ENCODE results near the gene AKAP6. TPM values are rescaled to one million over a fixed set of nuclear protein-coding genes. Genes with fewer than 3 reads are reported as not detected.
A peak's percentile ranks its signal among the peaks of the same experiment; 100 is the strongest.

AKAP6 gene
- total RNA-seq, 1 experiment from 2014 or later: 2.3 TPM

GRCh38 chr14:32587461-32587860, 258.4 kb downstream of the AKAP6 start:
- DNase-seq (ENCODE audit: unreplicated experiment): no peak
- H3K36me3 Mint-ChIP-seq (ENCODE audit: insufficient read depth, unreplicated experiment): no peaks in the 10 kb centered on the region
- no peaks in the 10 kb centered on the region for H3K9me3 Mint-ChIP-seq (ENCODE audit: unreplicated experiment)
- ChIA-PET POLR2A (interaction anchor here (0.6 kb wide), 1 partner anchor 1623 kb away, joined by 3 read pairs; no protein-coding TSS in a partner anchor), CTCF (interaction anchor here (0.5 to 4.7 kb wide), 22 partner anchors 8 to 1742 kb away, joined by 3 to 28 read pairs (median 4); no protein-coding TSS in a partner anchor)
- no peak for TF ChIP-seq CTCF (IDR thresholded peaks at IDR 0.05; ENCODE audit: unreplicated experiment)
- no TSS peak for BruUV-seq (replicated peaks)
- no peak overlapping the region for H3K27ac Mint-ChIP-seq (ENCODE audit: low read depth, unreplicated experiment)
- H3K4me3 Mint-ChIP-seq (ENCODE audit: unreplicated experiment): no peak overlapping the region
- intact Hi-C loops (cut with micrococcal nuclease): no loop called here
- no peaks in the 10 kb centered on the region for H3K4me1 Mint-ChIP-seq (ENCODE audit: insufficient read depth, unreplicated experiment)
- no peaks in the 10 kb centered on the region for H3K27me3 Mint-ChIP-seq (ENCODE audit: insufficient read depth, unreplicated experiment)

- Mint-ChIP-seq H3K27me3 (ENCODE audit: insufficient read depth, unreplicated experiment) (no peaks in the 10 kb centered on the region), H3K9me3 (ENCODE audit: unreplicated experiment) (no peaks in the 10 kb centered on the region), H3K27ac (ENCODE audit: low read depth, unreplicated experiment) (no peak overlapping the region), H3K4me1 (ENCODE audit: insufficient read depth, unreplicated experiment) (peaks cover 9% of the 10 kb centered on the region), H3K4me3 (ENCODE audit: unreplicated experiment) (no peak overlapping the region), H3K36me3 (ENCODE audit: insufficient read depth, unreplicated experiment) (no peaks in the 10 kb centered on the region)
- peak; percentile 67 for DNase-seq (ENCODE audit: unreplicated experiment)
- peak; percentile 84 for TF ChIP-seq CTCF (IDR thresholded peaks at IDR 0.05; ENCODE audit: unreplicated experiment)
- no TSS peak for BruUV-seq (replicated peaks)
- CTCF ChIA-PET: interaction anchor here (0.6 to 4.7 kb wide), 30 partner anchors 9 to 1741 kb away, joined by 3 to 28 read pairs (median 4); no protein-coding TSS in a partner anchor
- POLR2A ChIA-PET: interaction anchor here (0.6 to 0.9 kb wide), 2 partner anchors 1204 to 1622 kb away, joined by 3 to 4 read pairs; no protein-coding TSS in a partner anchor
- intact Hi-C loops (cut with micrococcal nuclease): loop anchor here (1.0 to 2.0 kb wide), 2 partner anchors 122 to 844 kb away; no protein-coding TSS in a partner anchor
Measured at GRCh38 chr14:32588448-32589320, 259.6 kb downstream of the AKAP6 start.

- CTCF ChIA-PET: interaction anchor here (0.6 to 4.7 kb wide), 7 partner anchors 14 to 1711 kb away, joined by 3 to 28 read pairs (median 3); no protein-coding TSS in a partner anchor
- Mint-ChIP-seq H3K4me3 (ENCODE audit: unreplicated experiment) (no peak overlapping the region), H3K9me3 (ENCODE audit: unreplicated experiment) (no peaks in the 10 kb centered on the region), H3K27ac (ENCODE audit: low read depth, unreplicated experiment) (no peak overlapping the region), H3K4me1 (ENCODE audit: insufficient read depth, unreplicated experiment) (peaks cover 24% of the 10 kb centered on the region), H3K27me3 (ENCODE audit: insufficient read depth, unreplicated experiment) (no peaks in the 10 kb centered on the region), H3K36me3 (ENCODE audit: insufficient read depth, unreplicated experiment) (no peaks in the 10 kb centered on the region)
- POLR2A ChIA-PET: interaction anchor here (1.0 kb wide), 1 partner anchor 745 kb away, joined by 3 read pairs; no protein-coding TSS in a partner anchor
- no peak for TF ChIP-seq CTCF (IDR thresholded peaks at IDR 0.05; ENCODE audit: unreplicated experiment)
- intact Hi-C loops (cut with micrococcal nuclease): loop anchor here (10.0 kb wide), 1 partner anchor 345 kb away; the partner anchor contains the start of gene NPAS3
- BruUV-seq (replicated peaks): no TSS peak
- peak; percentile 15 for DNase-seq (ENCODE audit: unreplicated experiment)
Measured at GRCh38 chr14:32590157-32590556, 261.1 kb downstream of the AKAP6 start.

- POLR2A ChIA-PET: no interaction called here
- intact Hi-C loops (cut with micrococcal nuclease): loop anchor here (10.0 kb wide), 1 partner anchor 341 kb away; the partner anchor contains the start of gene NPAS3
- Mint-ChIP-seq H3K4me1 (ENCODE audit: insufficient read depth, unreplicated experiment) (peaks cover 29% of the 10 kb centered on the region), H3K27me3 (ENCODE audit: insufficient read depth, unreplicated experiment) (no peaks in the 10 kb centered on the region), H3K27ac (ENCODE audit: low read depth, unreplicated experiment) (no peak overlapping the region), H3K9me3 (ENCODE audit: unreplicated experiment) (no peaks in the 10 kb centered on the region), H3K36me3 (ENCODE audit: insufficient read depth, unreplicated experiment) (no peaks in the 10 kb centered on the region), H3K4me3 (ENCODE audit: unreplicated experiment) (no peak overlapping the region)
- CTCF ChIA-PET: interaction anchor here (0.7 to 1.7 kb wide), 6 partner anchors 17 to 1721 kb away, joined by 3 to 7 read pairs (median 3); no protein-coding TSS in a partner anchor
- TF ChIP-seq CTCF (IDR thresholded peaks at IDR 0.05; ENCODE audit: unreplicated experiment): no peak
- peak; percentile 17 for DNase-seq (ENCODE audit: unreplicated experiment)
- no TSS peak for BruUV-seq (replicated peaks)
Measured at GRCh38 chr14:32593290-32593942, 264.3 kb downstream of the AKAP6 start.
